Measurements from ENCODE around the gene RASSF6. TPM values are rescaled to one million over a fixed set of nuclear protein-coding genes. Genes with fewer than 3 reads are reported as not detected.
A peak's percentile ranks its signal among the peaks of the same experiment; 100 is the strongest.
"Not testable (repeated sequence)": the region's sequence is repeated elsewhere in the genome, so short reads cannot be mapped to it uniquely, and the experiment has no call there.

RASSF6 gene
- total RNA-seq, 4 donors from 2014 or later = 0.26 to 1.2 (median 0.62) TPM

- no peaks in the 10 kb centered on the region for H3K36me3 ChIP-seq
- TF ChIP-seq POLR2AphosphoS5 (IDR thresholded peaks at IDR 0.05) (no peak), POLR2A (IDR thresholded peaks at IDR 0.05; ENCODE audit: low read depth) (no peak), EP300 (IDR thresholded peaks at IDR 0.05) (no peak)
- TF ChIP-seq, protein P1, sequence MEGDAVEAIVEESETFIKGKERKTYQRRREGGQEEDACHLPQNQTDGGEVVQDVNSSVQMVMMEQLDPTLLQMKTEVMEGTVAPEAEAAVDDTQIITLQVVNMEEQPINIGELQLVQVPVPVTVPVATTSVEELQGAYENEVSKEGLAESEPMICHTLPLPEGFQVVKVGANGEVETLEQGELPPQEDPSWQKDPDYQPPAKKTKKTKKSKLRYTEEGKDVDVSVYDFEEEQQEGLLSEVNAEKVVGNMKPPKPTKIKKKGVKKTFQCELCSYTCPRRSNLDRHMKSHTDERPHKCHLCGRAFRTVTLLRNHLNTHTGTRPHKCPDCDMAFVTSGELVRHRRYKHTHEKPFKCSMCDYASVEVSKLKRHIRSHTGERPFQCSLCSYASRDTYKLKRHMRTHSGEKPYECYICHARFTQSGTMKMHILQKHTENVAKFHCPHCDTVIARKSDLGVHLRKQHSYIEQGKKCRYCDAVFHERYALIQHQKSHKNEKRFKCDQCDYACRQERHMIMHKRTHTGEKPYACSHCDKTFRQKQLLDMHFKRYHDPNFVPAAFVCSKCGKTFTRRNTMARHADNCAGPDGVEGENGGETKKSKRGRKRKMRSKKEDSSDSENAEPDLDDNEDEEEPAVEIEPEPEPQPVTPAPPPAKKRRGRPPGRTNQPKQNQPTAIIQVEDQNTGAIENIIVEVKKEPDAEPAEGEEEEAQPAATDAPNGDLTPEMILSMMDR (IDR thresholded peaks at IDR 0.05) = no peak
- no peak for DNase-seq (ENCODE audit: extremely low spot score)
- H3K27ac ChIP-seq (replicated peaks in 1 of 4) = no peak overlapping the region
- intact Hi-C loops (cut with DNase I) = no loop called here
- no peaks in the 10 kb centered on the region for H3K27me3 ChIP-seq
- H3K9me3 ChIP-seq = no peaks in the 10 kb centered on the region
- no peaks in the 10 kb centered on the region for H3K4me1 ChIP-seq
- no peak overlapping the region for H3K4me3 ChIP-seq
- 72% methylated on average over 3 of the region's 3 CpGs for WGBS
These were observed 43.9 kb downstream of the RASSF6 start for GRCh38 chr4:73576381-73576780.

DNA sequence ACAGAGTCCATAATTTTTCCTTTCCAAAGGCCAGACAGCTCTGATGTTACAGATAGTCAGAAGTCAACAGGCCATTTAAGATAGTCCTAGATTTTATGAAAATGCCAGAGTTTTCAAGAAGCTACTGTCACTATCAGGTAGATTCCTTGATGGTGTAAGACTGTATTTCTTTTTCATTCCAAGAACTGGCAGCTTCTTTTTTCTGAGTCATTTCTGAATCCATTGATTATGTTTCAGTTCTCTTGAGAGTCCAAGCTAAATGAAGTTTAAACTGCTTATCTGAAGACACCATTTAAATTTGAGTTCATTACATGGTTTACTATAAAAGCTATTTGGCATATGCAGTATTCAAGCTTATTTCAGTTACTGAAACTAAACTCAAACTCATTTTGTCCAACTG, 44.6 kb downstream of the RASSF6 start:
- no peak for DNase-seq (ENCODE audit: extremely low spot score)
- Histone ChIP-seq H3K27ac (replicated peaks in 1 of 4) (no peak overlapping the region), H3K4me1 (no peaks in the 10 kb centered on the region), H3K9me3 (no peaks in the 10 kb centered on the region), H3K36me3 (no peaks in the 10 kb centered on the region), H3K27me3 (no peaks in the 10 kb centered on the region), H3K4me3 (no peak overlapping the region)
- no peak for TF ChIP-seq EP300 (IDR thresholded peaks at IDR 0.05)
- TF ChIP-seq, protein P1 (IDR thresholded peaks at IDR 0.05) = no peak
- TF ChIP-seq POLR2AphosphoS5 (IDR thresholded peaks at IDR 0.05) = no peak
- no peak for TF ChIP-seq POLR2A (IDR thresholded peaks at IDR 0.05; ENCODE audit: low read depth)
- intact Hi-C loops (cut with DNase I) = no loop called here

DNA sequence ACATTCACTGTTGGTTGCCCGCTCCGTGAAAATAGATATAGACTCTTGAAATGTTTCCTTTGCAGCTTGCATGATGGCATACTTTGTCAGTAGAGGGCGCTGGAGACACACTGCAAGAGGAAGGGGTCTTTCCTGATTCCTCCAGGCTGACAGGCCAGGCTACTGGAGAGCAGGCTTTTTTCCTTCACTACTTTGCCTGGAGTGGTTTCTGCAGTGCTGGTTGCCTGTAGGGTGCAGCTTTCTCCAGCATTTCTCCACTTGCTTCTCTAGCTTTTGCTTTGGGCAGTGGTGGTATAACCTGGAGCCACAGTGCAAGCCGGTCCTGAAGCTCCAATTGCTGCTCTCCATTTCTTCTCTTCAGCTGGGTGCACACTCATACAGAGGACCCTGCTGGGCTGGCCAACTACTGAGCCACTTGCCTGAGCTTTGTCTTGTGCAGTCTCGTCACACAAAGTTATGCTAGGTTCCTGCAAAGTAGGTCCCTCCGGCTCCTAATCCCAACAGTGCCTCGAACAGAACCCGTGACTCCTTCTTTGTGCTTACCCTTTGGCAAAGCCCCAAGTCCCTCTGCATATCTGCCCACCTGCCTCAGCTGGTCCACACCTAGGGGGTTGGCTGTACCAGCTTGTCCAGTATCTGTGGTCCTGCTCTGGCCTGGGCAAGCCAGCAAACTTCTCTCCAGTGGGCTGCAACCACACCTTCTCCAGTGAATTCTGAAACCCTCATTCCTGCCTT, 46.3 kb downstream of the RASSF6 start:
- intact Hi-C loops (cut with DNase I) = no loop called here
- DNase-seq (ENCODE audit: extremely low spot score) = no peak
- no peak for TF ChIP-seq POLR2AphosphoS5 (IDR thresholded peaks at IDR 0.05)
- TF ChIP-seq, protein P1 (IDR thresholded peaks at IDR 0.05) = peak; percentile 56 to 76 (median 57)
- Histone ChIP-seq H3K27ac (replicated peaks in 1 of 4) (no peak overlapping the region), H3K27me3 (no peaks in the 10 kb centered on the region), H3K4me3 (no peak overlapping the region), H3K9me3 (no peaks in the 10 kb centered on the region), H3K36me3 (no peaks in the 10 kb centered on the region), H3K4me1 (no peaks in the 10 kb centered on the region)
- 56% methylated on average over 5 of the region's 8 CpGs for WGBS

- H3K36me3 ChIP-seq; H3K27me3 ChIP-seq; H3K4me3 ChIP-seq; H3K27ac ChIP-seq (replicated peaks in 1 of 4); H3K9me3 ChIP-seq; intact Hi-C loops (cut with DNase I); DNase-seq (ENCODE audit: extremely low spot score); H3K4me1 ChIP-seq: not testable (repeated sequence)
- WGBS = 93% methylated on average over 10 of the region's 11 CpGs
These were observed 69.4 kb downstream of the RASSF6 start for GRCh38 chr4:73550865-73551264.

- TF ChIP-seq POLR2A (IDR thresholded peaks at IDR 0.05; ENCODE audit: low read depth) (no peak), EP300 (IDR thresholded peaks at IDR 0.05) (no peak), POLR2AphosphoS5 (IDR thresholded peaks at IDR 0.05) (no peak)
- TF ChIP-seq, protein P1 (IDR thresholded peaks at IDR 0.05) = no peak
- H3K9me3 ChIP-seq = no peaks in the 10 kb centered on the region
- no peaks in the 10 kb centered on the region for H3K36me3 ChIP-seq
- H3K4me1 ChIP-seq = no peaks in the 10 kb centered on the region
- no peaks in the 10 kb centered on the region for H3K27me3 ChIP-seq
- no peak overlapping the region for H3K4me3 ChIP-seq
- no peak for DNase-seq (ENCODE audit: extremely low spot score)
- intact Hi-C loops (cut with DNase I) = no loop called here
- whole genome bisulfite sequencing = no CpG with 5 or more reads among the region's 2 CpGs
- no peak overlapping the region for H3K27ac ChIP-seq (replicated peaks in 1 of 4)
These were observed 75.6 kb downstream of the RASSF6 start for GRCh38 chr4:73544620-73545019.

All from esophagus muscularis mucosa (tissue), 4 donors.